Psoas muscle (tissue), 8 donors: ENCODE measurements around the gene ARHGEF37. TPM values are rescaled to one million over a fixed set of nuclear protein-coding genes. Genes with fewer than 3 reads are reported as not detected.

ENCODE experiments used
- ATAC-seq, 4 donors: fragments of 200-7000 bp; cut with Tn5 transposase; one replicate each; pipeline ENCODE4 v1.9.1; 2020; ENCODE audit warnings: moderate library complexity in 3 of 4, mild to moderate bottlenecking in 2 of 4
- DNase-seq, 2 donors: peaks; one replicate each; pipeline ENCODE4 v3.0.0-alpha.2; 2020
- H3K27ac ChIP-seq: fragments of 200-600 bp; one replicate; pipeline ENCODE4 v1.8.0; 2022
- H3K27me3 ChIP-seq, 3 donors: fragments of 200-600 bp in 1 of 3; one replicate each; pipeline versions ENCODE4 v1.6.1 to v1.8.0; 2013 to 2022; ENCODE audit warnings: low read length in 2 of 3, mild to moderate bottlenecking in 2 of 3, moderate library complexity in 1 of 3; ENCODE audit not compliant: insufficient read depth in 3 of 3
- H3K36me3 ChIP-seq, 2 donors: fragments of 200-600 bp in 1 of 2; one replicate each; pipeline versions ENCODE4 v1.6.1 to v1.8.0; 2013 to 2022; ENCODE audit warnings: low read depth in 1 of 2, mild to moderate bottlenecking in 1 of 2, moderate library complexity in 1 of 2; ENCODE audit not compliant: insufficient read depth in 1 of 2
- H3K4me1 ChIP-seq: fragments of 200-600 bp; one replicate; pipeline ENCODE4 v1.8.0; 2022
- H3K4me3 ChIP-seq: fragments of 200-600 bp; one replicate; pipeline ENCODE4 v1.8.0; 2022; ENCODE audit warnings: mild to moderate bottlenecking
- H3K9me3 ChIP-seq: fragments of 200-600 bp; one replicate; pipeline ENCODE4 v1.8.0; 2022
- WGBS, 3 donors: extraction: QIAGEN DNeasy Blood & Tissue Kit; methylation state at CpG; one replicate each; pipeline versions ENCODE4 v1.1.6 to v1.1.7; 2013; 5-methylcytosine and 5-hydroxymethylcytosine counted together
- intact Hi-C, 2 donors: fragments of 100-400 bp; cut with DNase I; formaldehyde crosslinking; loops; one replicate each; pipeline versions ENCODE4 v1.11.0 to v1.14.2; 2022
- polyA plus RNA-seq, 3 donors: library from polyadenylated mRNA; stranded (reverse); fragments of 200-250 nt; gene quantifications; one replicate each; pipeline ENCODE4 v1.2.3, GENCODE V29; 2013
- total RNA-seq, 4 donors: library from RNA; stranded (reverse); fragmentation: NEBNext Ultra II Directional in 2 of 4; extraction: Animal tissue kit (Norgen Biotek cat#: 25700) in 2 of 4; gene quantifications; one replicate each; pipeline versions ENCODE4 v1.2.1 to v1.2.4, GENCODE V29; 2021 to 2023
- TF ChIP-seq, protein P1 (sequence below): fragments of 200-600 bp; IDR thresholded peaks from one replicate; pipeline ENCODE4 v1.8.0; 2022; ENCODE audit warnings: antibody characterized with exemption
- donor health status: healthy with polysubstance abuse.
- donor health status: DM: no; HTN: no; CAD: no; lungs with moderate emphysema.
- donor health status: Bipolar disorder and iron deficiency.
- donor health status: healthy.
- donor health status: DM: yes; HTN: yes; CAD: no.
- donor health status: DM: no; HTN: no; CAD: no.
- donor health status: DM: no; HTN: no; CAD: no.
- donor health status: DM: yes; HTN: yes; CAD: no.

The ARHGEF37 gene
- total and polyA plus RNA-seq, 7 donors: 2.3 to 29.3 (median 13.4) TPM

DNA sequence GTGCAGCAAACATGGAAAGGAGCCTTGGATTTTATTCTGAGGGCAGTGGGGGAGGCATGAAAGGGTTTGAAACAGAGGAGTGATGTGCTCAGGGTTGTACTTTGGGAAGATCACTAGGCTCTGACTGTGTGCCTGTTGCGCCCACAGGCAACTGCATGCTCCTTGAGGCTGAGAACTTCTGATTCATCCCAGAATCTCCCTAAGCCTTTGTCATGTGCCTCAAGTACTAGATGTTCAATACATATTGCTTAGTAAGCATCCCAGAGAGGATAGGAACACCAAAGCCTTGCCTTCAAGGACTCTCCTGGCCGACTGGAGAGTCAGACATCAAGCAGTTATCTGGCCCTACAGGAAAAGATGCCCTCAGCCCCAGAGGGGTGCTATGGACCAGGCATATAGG is 54.1 kb downstream of the ARHGEF37 start:
- TF ChIP-seq, protein P1, sequence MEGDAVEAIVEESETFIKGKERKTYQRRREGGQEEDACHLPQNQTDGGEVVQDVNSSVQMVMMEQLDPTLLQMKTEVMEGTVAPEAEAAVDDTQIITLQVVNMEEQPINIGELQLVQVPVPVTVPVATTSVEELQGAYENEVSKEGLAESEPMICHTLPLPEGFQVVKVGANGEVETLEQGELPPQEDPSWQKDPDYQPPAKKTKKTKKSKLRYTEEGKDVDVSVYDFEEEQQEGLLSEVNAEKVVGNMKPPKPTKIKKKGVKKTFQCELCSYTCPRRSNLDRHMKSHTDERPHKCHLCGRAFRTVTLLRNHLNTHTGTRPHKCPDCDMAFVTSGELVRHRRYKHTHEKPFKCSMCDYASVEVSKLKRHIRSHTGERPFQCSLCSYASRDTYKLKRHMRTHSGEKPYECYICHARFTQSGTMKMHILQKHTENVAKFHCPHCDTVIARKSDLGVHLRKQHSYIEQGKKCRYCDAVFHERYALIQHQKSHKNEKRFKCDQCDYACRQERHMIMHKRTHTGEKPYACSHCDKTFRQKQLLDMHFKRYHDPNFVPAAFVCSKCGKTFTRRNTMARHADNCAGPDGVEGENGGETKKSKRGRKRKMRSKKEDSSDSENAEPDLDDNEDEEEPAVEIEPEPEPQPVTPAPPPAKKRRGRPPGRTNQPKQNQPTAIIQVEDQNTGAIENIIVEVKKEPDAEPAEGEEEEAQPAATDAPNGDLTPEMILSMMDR: no peak
- no peak overlapping the region for H3K4me3 ChIP-seq
- ATAC-seq (peak in 2 of 4 donors; percentile 30 to 36), DNase-seq (no peak)
- H3K9me3 ChIP-seq: no peaks in the 10 kb centered on the region
- intact Hi-C loops: loop anchor here in 1 of 2 donors (5.0 kb wide), 2 partner anchors 217 to 357 kb away; no protein-coding TSS in a partner anchor
- H3K36me3 ChIP-seq: peaks cover 0 to 17% of the 10 kb centered on the region in 2 donors
- peaks cover 21% of the 10 kb centered on the region for H3K4me1 ChIP-seq
- H3K27me3 ChIP-seq: no peaks in the 10 kb centered on the region
- 73 to 91% (median 74%) methylated on average over 2 of the region's 2 CpGs for WGBS, 3 donors
- H3K27ac ChIP-seq: no peak overlapping the region

DNA sequence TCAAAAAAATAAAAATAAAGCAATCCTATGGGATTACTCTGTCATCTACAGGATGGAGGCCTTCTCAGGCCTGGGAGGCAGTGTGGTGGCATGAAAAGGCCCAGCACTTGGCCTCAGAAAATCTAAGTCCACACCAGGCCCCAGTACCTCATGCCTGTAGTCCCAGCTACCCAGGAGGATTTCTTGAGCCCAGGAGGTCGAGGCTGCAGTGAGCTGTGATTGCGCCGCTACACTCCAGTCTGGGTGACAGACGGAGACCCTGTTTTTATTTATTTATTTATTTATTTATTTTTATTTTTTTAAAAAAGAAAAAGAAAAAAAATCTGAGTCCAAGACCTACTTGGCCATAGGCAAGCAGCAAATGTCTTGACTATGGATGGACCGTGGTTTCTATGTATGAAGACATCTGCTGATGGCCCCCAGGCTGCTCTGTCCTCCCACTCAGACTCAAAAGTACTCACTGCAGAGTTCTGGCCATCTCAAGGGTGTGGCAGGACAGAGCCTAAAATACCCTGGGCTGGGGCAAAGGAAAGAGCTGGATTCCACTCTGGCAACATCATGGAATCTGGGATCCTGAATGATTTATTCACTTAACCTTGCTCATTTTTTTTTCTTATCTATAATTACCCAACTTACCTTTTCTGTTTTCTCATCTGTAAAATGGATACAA is 55.0 kb downstream of the ARHGEF37 start:
- Histone ChIP-seq H3K9me3 (no peaks in the 10 kb centered on the region), H3K4me3 (no peak overlapping the region), H3K4me1 (peaks cover 28% of the 10 kb centered on the region), H3K36me3 (peaks cover 0 to 11% of the 10 kb centered on the region in 2 donors), H3K27ac (no peak overlapping the region), H3K27me3 (no peaks in the 10 kb centered on the region)
- intact Hi-C loops: loop anchor here (1.0 to 5.0 kb wide), 4 partner anchors 216 to 356 kb away; no protein-coding TSS in a partner anchor
- ATAC-seq (no peak), DNase-seq (no peak)
- WGBS, 3 donors: 95 to 98% (median 97%) methylated on average over 5 of the region's 5 CpGs
- TF ChIP-seq, protein P1: no peak

DNA sequence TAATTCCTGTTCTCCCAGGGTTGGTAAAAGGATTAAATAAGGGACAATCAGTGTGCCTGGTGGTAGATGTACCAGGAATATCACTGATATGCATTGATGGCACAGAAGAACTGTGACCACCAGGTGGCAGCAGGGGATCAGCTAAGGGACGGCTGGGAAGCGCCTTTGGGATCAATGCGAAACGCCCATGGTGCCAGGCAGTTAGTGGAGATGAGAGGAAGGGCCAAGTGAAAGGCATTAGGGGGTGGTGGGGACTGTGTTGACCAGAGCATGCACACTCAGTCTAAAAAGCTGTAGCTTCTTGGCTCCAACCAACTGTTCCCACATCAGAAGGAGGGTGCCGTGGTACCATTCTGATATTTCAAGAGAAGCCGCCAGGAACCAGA is 55.6 kb downstream of the ARHGEF37 start:
- Histone ChIP-seq H3K4me3 (no peak overlapping the region), H3K27ac (no peak overlapping the region), H3K9me3 (no peaks in the 10 kb centered on the region), H3K27me3 (no peaks in the 10 kb centered on the region), H3K36me3 (peaks cover 0 to 5% of the 10 kb centered on the region in 2 donors), H3K4me1 (peaks cover 29% of the 10 kb centered on the region)
- 30 to 34% (median 34%) methylated on average over 6 of the region's 6 CpGs for WGBS, 3 donors
- ATAC-seq: peak; percentile 68 to 74 (median 73)
- no peak for DNase-seq
- TF ChIP-seq, protein P1: peak; percentile 85
- intact Hi-C loops: loop anchor here (1.0 to 5.0 kb wide), 5 partner anchors 191 to 355 kb away; no protein-coding TSS in a partner anchor

DNA sequence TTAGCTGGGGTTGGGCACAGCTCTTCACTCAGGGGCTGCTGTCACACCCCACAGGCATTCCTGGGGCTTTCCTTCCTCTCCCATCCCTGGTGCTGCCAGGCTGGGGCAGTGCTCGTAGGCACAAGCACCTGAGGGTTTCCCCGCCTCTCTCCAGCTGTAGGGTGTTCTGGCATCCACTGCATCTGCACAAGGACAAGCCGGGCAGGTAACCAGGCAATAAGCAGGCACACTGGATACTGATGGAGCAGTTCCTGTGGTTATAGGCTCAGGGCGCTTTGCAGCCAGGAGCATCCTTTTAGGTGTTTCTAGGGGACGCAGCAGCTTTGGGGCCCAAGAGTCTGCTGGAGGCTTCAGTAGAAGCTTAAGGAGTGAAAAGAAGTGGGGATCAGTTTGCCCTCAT is 56.8 kb downstream of the ARHGEF37 start:
- H3K9me3 ChIP-seq: no peaks in the 10 kb centered on the region
- no peaks in the 10 kb centered on the region for H3K27me3 ChIP-seq
- H3K4me1 ChIP-seq: peaks cover 20% of the 10 kb centered on the region
- no peak overlapping the region for H3K27ac ChIP-seq
- H3K36me3 ChIP-seq: no peaks in the 10 kb centered on the region
- ATAC-seq: no peak
- DNase-seq: no peak
- intact Hi-C loops: loop anchor here in 1 of 2 donors (5.0 kb wide), 2 partner anchors 214 to 354 kb away; no protein-coding TSS in a partner anchor
- 93 to 100% (median 95%) methylated on average over 5 of the region's 5 CpGs for WGBS, 3 donors
- no peak overlapping the region for H3K4me3 ChIP-seq
- TF ChIP-seq, protein P1: no peak
